ENCODE results near the gene ZGLP1.

The ZGLP1 gene

DNA sequence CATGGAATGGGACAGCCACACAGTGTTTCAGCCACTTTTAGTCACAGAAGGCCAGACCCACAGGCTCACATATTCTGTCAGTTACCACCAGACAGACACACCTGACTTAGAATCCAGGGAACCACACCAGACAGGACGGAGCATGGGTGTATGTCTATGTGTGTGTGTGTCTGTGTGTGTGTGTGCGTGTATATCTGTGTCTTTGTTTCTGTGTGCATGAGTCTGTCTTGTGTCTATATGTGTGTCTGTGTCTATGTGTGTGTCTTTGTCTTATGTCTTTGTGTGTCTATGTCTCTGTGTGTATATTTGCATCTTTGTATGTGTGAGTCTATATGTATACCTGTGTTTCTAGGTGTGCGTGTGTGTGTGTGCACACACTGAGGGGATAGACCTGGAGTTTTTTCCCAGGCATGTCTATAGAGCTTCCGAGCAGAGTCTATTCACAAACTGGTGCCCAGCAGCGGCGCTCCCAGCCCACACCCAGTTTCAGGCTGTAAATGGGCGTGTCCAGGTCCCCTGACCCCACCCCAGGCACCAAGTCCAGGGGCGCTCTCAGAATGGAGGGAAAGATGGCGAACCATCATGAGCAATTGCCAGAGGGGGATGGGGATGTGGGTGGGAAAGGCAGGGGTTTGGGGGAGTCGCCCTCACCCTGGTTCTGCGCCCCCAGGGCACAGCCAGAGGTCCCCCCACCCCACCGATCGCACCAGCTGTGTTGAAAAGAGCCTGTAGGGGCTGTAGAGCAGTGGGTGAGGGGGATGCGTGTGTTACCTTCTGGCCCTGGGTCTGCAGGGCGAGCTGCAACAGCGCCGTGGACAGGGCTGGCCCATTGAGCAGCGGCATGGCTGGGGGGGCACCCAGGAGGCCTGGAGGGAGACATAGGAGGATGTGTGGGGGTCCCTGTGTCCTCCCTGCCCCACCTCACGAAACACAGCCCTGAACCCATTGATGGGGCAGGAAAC is 12.5 kb upstream of the ZGLP1 start:
- DNase-seq = no peak
- TF ChIP-seq, protein P1, sequence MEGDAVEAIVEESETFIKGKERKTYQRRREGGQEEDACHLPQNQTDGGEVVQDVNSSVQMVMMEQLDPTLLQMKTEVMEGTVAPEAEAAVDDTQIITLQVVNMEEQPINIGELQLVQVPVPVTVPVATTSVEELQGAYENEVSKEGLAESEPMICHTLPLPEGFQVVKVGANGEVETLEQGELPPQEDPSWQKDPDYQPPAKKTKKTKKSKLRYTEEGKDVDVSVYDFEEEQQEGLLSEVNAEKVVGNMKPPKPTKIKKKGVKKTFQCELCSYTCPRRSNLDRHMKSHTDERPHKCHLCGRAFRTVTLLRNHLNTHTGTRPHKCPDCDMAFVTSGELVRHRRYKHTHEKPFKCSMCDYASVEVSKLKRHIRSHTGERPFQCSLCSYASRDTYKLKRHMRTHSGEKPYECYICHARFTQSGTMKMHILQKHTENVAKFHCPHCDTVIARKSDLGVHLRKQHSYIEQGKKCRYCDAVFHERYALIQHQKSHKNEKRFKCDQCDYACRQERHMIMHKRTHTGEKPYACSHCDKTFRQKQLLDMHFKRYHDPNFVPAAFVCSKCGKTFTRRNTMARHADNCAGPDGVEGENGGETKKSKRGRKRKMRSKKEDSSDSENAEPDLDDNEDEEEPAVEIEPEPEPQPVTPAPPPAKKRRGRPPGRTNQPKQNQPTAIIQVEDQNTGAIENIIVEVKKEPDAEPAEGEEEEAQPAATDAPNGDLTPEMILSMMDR (IDR thresholded peaks at IDR 0.05; ENCODE audit: low read depth, low read length) = no peak
- Histone ChIP-seq H3K36me3 (peaks cover 92% of the 10 kb centered on the region), H3K27ac (no peak overlapping the region), H3K9me3 (ENCODE audit: severe bottlenecking) (no peaks in the 10 kb centered on the region), H3K4me3 (ENCODE audit: low read depth, low read length) (no peak overlapping the region), H3K27me3 (ENCODE audit: insufficient read depth, low read depth, severe bottlenecking) (no peaks in the 10 kb centered on the region)

DNA sequence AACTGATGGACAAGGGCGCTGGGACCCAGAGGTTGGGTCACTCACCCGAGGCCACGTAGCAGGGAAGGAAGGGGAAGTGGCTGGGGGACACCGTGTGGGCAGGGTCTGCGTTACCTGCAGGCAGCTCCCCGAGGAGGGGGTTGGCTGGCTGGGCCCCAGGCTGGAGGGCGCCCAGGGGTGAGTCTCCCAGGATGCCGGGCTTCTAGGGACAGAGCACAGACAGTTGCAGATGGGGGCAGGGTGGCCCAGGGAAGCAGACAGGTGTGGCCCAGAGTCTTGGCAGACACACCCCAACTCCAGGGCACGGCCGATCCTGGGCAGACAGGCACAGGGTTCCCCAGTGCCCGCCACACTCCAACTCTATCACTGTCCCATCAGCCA is 11.8 kb upstream of the ZGLP1 start:
- Histone ChIP-seq H3K4me3 (ENCODE audit: low read depth, low read length) (no peak overlapping the region), H3K9me3 (ENCODE audit: severe bottlenecking) (no peaks in the 10 kb centered on the region), H3K27me3 (ENCODE audit: insufficient read depth, low read depth, severe bottlenecking) (no peaks in the 10 kb centered on the region), H3K27ac (no peak overlapping the region), H3K36me3 (peaks cover 89% of the 10 kb centered on the region)
- no peak for DNase-seq
- TF ChIP-seq, protein P1 (IDR thresholded peaks at IDR 0.05; ENCODE audit: low read depth, low read length) = no peak

DNA sequence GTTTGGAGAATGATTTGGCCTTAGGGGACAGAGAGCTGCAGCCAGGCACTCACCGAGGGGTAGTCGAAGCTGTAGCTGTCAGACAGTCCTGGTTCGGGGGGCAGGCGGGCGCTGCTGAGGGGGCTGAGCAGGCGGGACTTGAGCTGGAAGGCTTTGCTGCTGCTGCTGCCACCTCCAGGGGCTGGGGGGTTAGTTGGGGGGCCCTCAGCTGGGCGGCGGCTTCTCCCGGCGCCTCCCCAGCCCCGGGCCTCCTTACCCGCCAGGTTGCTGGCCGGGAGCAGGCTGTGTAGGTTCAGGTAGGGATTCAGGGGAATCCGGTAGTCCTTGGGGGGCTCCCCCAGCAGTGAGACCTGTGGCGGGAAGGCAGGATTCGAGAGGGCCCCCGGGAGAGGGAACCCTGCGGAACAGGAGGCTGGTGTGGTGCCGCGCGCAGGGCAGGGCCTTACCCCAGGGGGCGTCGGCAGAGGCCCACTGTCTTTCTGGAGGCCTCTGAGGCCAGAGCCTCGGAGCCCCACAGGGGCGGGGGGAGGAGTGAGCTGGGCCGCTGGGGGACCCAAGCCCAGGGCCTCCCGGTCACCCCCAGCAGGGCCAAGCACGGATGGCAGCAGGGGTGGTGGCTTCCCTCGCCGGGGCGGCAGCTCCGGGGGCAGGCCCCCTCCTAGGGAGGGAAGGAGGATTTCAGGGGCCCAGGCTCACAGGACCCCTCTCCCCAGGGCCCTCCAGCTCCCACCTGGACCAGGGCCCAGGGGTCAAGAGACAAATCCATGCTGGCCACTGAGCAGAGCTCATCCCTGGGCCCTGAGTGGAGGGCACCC is 11.2 kb upstream of the ZGLP1 start:
- DNase-seq = no peak

DNA sequence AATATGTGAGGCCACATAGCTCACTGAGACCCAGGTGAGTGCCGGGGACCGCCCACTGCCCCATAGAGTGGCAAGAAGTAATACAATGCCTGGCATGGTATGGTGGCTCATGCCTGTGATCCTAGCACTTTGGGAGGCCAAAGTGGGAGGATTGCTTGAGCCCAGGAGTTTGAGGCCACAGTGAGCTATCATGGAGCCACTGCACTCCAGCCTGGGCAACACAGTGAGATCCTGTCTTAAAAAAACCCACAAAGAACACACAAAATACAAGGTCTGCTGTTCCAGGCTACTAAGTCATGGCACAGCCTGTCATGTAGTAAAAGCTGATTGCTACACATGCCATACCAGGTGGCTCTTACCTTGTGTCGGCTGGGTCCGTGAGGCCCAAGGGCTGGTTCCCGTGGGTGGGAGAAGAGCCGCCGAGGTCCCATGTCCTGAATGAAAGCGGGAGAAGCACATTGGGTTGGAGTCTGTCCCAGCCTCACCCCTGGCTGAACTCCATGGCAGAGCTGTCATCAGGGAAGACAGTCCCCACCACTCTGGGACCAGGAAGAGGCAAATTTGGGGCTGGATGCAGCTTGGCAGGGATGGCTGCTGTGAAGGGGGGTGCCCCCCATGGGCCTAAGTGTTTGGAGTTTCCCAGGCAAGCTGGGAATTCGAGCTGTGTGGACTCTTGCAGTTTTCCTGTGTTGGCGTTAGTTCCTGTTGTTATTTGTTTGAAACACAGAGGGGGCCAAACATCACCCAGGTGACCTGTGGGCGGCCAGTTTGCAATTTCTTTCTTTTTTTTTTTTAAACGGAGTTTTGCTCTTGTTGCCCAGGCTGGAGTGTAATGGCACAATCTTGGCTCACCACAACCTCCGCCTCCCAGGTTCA is 9.4 kb upstream of the ZGLP1 start:
- Histone ChIP-seq H3K27me3 (ENCODE audit: insufficient read depth, low read depth, severe bottlenecking) (no peaks in the 10 kb centered on the region), H3K27ac (no peak overlapping the region), H3K36me3 (peaks cover 71% of the 10 kb centered on the region), H3K4me3 (ENCODE audit: low read depth, low read length) (no peak overlapping the region), H3K9me3 (ENCODE audit: severe bottlenecking) (no peaks in the 10 kb centered on the region)
- TF ChIP-seq, protein P1 (IDR thresholded peaks at IDR 0.05; ENCODE audit: low read depth, low read length) = no peak
- no peak for DNase-seq

More for the DNA sequence above, 11.2 kb upstream of the ZGLP1 start:
- H3K4me3 ChIP-seq (ENCODE audit: low read depth, low read length) = no peak overlapping the region
- no peaks in the 10 kb centered on the region for H3K9me3 ChIP-seq (ENCODE audit: severe bottlenecking)
- H3K27me3 ChIP-seq (ENCODE audit: insufficient read depth, low read depth, severe bottlenecking) = no peaks in the 10 kb centered on the region
- H3K27ac ChIP-seq = no peak overlapping the region
- TF ChIP-seq, protein P1 (IDR thresholded peaks at IDR 0.05; ENCODE audit: low read depth, low read length) = no peak
- H3K36me3 ChIP-seq = peaks cover 85% of the 10 kb centered on the region

DNA sequence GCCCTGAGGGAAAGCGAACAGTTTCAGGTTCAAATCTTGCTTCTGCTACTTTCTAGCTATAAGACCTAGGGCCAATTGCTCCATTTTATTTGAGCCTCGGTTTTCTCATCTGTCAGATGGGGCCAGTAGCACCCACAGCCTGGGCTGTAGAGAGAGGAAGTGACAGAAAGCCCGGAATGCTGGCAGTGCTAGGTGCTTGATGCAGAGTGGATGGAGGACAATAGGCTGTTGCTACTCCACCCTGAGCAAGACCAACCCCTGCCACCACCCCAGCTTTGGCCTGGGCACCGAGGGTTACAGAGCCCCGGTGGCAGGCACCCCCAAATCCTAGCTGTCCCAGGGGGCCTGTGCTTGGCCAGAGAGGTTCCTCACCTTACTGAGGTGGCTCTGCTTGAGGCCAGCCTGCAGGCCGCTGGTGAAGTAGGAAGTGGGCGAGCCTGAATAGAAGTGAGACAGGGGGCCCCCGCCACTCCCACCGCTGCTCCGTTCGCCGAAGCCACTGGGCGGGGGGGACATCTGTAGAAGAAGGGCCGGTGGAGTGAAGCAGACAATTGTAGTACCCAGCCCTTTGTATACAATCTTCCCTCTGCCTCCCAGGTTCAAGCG is 8.3 kb upstream of the ZGLP1 start:
- Histone ChIP-seq H3K4me3 (ENCODE audit: low read depth, low read length) (no peak overlapping the region), H3K36me3 (peaks cover 69% of the 10 kb centered on the region), H3K27ac (no peak overlapping the region), H3K27me3 (ENCODE audit: insufficient read depth, low read depth, severe bottlenecking) (no peaks in the 10 kb centered on the region), H3K9me3 (ENCODE audit: severe bottlenecking) (no peaks in the 10 kb centered on the region)
- TF ChIP-seq, protein P1 (IDR thresholded peaks at IDR 0.05; ENCODE audit: low read depth, low read length) = no peak
- no peak for DNase-seq
